Brain pericyte (primary cell): ENCODE data around the gene LAMA5.

Experiments
- DNase-seq: peaks from one replicate; pipeline ENCODE4 v3.0.0-alpha.2; 2012; ENCODE audit warnings: low read depth, low spot score

Gene LAMA5

DNA sequence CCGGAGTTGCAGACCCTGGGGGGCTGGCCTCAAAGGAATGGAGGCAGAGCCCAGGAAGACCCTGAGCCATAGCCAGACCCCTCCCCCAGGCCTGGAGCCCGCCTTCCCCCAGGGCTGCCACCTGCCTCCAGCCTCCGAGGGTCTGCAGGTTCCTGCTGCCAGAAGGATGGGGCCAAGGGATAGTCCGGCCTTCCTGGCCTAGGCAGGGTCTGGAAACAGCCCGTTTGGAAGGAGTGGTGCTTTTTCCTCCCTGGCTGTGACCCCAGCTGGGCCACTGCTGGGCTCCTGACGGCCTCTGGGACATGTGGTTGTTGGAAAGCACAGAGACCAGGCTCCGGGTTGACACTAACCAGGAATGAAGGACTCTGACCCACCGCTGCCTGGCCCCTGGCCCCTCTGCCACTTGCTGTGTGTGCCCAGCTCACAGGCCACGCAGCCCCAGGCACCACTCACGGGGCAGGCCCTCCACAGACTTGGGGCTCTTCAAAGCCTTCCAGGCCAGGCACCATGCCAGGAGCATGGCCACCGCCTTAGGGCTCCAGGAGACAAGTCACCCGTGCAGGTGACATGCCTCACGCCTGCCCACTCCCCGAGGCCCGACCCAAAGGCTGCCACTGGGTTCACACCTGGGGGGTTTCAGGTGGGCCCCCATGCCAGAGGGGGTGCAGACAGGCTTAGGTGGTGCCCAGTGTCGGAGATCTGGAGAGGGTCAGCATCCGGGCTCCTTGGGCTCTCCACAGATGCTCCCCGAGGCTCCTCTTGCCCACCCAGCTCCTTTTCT, 3.9 kb upstream of the LAMA5 start:
- DNase-seq, result no peak

DNA sequence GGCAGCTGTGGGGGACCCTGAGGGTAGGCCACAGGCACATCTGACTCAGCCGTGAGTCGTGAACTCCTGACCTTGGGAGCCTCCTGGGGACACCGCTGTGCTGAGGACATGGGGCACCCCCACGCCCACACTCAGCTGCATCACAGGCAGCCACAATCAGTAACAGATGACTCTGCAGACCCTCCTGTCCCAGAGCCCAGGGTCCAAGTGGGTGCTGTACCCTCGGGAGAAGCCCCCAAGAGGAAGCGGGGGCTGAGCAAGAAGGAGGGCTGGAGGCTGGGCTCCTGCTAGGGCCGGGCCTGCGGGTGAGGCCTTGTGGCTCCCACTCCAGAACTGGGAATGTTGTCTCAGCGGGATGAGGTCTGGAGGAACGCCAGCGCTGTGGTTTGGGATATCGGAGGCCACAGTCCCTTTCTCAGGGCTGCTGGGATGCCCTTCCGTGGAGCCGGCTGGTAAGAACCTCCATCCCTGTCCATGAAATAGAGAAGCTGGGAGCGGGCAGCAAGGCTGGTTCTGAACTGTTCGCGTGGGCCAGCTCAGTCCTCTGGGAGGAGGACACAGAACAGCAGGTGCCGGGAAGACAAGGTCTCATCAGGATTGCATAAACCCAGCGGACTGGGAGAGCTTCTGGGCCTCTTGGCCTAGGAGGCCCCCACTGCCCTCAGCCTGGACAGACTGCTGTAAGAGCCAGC, 3.1 kb upstream of the LAMA5 start:
- DNase-seq, result no peak

DNA sequence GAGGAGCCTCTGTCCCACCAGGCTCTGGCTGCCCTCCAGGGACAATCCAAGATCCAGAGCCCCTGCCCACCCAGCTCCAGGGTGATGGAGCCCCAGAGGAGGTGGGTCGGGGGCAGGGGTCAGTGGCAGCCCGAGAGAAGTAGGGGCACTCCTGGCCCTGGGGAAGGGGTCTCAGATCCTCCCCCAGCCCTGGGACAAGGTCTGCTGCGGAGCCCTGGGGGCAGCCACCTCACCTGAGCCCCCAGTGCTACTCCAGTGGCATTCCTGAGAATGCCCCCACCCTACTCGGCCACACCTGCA, 2.7 kb upstream of the LAMA5 start:
- DNase-seq, result no peak

DNA sequence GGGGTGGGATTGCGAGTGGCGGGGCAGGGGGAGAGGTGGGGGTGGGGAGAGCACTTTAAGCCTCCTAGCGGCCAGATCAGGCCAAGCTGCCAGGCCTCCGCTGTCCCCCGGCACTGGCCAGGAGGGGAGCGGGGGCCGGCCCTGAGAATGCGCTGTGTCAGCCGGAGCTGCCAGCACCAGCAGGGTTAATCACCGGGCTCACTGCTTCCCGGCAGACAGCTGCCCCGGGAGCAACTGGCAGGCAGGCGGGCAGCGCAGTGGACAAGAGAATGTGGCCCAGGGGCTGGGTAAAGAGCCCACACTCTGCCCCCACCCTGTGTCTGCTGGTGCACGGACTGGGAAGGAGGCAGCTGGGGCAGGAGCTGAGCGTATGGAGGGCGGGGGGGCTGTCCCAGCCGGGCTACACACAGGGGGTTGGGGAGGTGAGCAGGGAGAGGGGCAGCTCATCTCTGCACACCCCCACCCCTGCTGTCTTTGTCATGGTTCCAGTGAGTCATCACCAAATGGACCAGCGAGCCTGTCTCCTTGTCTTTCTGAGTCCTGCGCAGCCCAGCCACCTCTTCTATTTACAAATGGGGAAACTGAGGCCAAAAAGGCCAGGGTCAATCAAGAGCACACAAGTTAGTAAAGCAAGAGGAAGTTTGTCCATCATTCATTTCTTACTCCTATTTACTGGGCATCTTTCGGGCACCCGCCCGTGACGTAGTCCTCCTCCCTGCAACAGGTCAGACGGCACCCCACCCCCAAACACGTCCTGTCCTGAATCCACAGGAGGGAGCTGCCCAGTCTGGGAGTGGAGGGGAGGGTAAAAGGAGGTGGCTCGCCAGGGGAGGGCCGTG, 2.1 kb upstream of the LAMA5 start:
- DNase-seq, result no peak

DNA sequence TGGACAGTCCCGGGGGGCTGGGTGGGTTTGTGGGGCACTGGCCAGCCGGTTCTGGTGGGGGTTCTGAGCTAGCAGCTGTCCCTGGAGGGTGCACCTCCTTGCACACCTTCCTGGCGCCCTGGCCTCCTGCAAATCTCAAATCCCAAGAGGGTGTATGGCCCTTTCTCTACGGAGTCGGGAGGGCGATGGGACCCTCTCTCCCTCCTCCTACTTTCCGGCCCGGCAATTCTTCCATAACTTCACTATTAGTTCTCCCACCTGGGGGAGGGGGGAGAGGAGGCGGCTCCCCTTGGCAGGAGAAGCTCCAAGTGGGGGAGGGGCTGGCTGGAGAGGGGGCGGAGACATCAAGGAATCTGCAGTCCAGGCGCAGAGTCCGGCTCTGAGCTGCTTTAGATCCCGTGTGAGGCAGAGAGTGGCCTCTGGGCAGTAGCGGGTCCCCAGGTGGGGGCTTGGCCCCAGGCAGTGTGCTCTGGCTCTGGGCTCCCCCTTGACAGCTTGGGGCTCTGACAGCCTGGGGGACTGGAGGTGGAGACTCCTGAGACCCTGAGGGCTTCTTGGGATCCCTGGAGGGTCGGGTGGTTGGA, 1.4 kb upstream of the LAMA5 start:
- DNase-seq, result no peak

DNA sequence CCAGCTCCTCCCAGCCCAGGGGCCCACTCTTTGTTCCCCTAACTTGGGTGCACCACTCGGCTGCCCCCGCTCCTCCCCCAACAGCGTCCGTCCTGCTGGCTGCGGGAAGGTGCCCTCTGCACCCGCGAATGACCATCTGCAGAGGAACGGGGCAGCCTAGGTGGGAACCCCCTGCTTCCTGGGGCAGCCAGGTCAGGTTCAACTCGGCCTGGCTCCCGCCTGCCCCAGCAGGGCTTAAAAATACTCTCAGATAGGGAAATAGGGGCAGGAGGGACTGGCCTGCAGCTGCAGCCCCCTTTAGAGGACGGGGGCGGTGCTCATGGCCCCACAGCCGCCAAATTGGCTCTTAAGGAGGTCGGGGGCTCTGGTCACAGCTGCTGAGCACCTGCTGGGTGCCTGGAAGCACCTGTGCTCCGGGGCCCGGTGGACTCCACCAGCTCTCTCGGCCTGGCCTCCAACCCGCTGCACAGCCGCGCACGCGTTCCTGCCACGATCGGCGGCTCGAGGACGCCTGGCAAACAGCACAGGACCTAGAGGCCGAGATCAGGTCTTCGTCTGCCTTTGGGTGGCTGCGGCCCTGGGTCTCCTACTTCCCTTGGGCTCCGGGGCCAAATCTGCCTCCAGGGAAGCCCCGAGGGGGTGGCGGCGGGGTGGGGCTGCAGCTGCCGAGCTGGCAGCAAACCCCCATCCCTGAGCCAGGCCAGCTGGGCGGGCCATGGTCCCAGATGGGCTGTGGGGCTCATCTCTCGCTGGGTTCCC, 700 bp upstream of the LAMA5 start:
- no peak for DNase-seq

DNA sequence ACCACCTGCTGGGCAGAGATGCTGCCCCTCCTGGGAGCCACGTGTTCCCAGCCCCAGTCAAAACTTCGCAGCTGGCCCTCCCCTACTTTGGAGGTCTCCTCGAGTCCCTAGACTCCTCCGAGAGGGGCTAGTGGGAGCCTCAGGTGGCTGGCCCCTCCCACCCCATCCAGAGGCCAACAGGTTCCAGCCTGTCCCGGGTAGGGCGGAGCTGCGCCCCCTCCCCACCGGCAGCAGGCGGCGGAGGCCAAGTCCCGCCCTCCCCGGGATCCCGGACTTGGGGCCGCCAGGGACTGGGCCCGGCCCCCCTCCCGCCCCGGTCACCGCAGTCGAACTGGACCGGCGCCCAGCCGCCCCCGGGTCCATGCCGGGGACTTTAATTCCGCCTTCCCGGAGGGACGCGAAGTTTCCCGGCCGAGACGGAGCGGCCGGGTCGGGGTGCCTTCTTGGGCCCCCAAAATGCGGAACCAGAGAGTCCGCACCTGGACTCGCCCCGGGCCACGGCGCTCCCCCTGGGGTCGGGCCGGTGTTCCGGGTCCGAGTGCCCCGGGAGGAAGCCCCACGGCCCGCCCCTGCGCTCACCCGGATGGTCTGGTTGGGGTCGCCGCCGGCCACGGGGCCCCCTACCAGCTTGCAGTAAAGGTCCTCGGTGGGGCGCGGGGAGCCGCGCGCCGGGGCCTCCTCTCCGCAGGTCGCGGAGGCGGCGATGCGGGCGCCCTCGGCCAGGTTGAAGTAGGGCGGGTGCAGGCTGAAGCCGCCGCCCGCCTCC, 559 bp downstream of the LAMA5 start:
- DNase-seq, result no peak

DNA sequence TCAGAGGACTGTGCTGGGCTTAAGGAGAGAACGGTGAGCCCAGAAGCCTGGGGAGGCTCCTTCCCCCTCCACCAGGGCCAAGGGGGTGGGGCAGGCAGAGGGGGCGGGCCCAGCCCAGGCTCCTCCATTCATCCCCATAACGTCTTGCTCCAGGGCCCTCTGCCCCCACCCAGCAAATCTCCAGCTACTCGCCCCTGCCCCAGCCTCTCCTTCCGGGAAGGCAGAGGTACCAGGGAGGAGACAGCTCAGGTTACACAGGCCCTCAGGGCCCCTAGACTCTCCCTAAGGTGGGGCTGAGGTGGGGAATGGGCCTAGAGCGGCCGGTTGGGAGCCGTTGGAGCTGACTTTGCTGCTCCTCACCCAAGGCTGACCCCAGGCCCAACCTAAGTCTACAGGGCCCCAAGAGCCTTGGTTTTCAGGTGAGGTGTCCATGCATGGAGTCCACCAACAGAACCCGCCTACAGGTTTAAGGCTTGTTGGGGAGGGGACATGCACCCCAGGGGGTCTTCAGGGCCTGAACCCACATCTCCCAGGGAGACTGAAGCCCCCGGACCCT, 1.2 kb downstream of the LAMA5 start:
- no peak for DNase-seq

DNA sequence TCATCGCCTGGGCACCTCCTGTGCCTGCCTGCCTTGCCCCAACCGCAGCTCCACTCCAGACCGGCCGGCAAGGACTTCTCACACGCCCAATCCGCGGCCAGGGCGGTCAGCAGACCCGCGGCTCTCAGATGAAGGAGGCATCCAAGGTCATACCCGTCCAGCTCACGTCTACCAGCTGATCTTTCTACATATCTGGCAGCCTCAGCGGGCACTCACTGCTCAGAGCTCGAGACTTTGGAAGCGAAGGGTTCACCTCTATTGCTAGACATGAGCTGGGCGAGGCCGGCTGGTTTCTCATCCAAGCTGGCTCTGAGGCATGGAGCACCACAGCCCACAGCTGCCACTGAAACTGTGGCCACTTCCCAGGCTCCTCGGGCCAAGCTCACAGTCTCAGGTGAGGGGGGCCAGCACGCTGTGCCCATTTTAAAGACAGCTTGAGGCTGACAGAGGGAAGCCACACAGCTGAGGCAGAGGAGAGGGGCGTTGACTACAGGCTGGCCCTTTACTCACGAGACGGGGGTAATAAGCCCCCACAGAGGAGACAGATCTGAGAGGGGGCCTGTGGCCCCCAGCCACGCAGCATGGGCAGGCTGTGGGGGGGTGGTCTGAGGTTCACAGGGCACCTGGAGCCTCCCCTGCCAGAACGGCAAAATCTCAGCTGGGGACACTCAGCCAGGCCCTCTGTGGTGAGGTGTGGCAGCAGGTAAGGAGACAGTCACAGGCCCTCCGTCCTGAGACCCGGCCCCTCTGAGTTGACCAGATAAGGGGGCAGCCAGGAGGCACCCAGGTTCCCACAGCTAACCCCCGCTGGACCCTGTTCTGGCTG, 2.0 kb downstream of the LAMA5 start:
- DNase-seq, result no peak

DNA sequence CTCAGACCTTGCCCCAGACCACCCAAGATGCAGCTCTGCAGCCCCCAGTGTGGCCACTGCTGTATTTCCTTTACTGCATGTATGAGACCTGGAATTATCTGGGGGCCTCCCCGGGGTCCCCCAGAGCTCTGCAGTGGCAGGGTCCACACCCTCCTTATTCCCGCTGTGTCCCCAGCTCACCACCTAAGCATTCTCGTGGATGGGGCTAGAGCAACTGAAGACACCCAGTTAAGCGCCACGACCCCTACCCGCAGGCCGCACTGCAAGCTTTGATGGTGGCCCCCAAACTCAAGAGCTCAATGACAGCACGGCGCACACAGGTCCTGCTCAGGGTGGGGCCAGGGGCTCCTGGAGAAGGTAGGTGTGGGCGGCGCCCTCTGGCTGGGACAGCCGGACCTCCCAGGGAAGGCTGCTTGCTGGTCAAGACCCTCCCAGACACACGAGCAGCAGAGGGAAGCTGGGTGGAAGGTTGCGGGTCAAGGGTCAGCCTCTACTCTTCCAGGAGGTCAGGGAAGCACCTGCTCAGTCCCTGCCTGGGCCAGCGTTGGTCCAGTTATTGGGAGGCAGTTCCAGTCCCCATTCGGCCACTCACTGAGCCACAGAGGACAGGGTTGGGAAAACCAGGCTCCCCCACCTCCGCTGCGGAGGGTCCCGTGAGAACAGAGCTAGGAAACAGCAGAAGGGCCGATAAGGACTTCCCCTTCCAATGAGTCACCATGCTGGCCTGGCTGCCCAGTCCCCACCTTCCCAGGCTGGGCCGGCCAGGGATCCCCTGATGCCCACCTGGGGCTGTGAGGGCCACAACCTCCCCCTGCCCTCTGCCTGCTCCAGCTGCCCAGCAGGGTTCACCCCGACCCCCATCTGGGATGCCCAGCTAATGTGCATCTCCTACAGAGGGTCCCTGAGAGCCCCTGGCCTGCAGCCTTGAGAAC, 2.9 kb downstream of the LAMA5 start:
- no peak for DNase-seq

DNA sequence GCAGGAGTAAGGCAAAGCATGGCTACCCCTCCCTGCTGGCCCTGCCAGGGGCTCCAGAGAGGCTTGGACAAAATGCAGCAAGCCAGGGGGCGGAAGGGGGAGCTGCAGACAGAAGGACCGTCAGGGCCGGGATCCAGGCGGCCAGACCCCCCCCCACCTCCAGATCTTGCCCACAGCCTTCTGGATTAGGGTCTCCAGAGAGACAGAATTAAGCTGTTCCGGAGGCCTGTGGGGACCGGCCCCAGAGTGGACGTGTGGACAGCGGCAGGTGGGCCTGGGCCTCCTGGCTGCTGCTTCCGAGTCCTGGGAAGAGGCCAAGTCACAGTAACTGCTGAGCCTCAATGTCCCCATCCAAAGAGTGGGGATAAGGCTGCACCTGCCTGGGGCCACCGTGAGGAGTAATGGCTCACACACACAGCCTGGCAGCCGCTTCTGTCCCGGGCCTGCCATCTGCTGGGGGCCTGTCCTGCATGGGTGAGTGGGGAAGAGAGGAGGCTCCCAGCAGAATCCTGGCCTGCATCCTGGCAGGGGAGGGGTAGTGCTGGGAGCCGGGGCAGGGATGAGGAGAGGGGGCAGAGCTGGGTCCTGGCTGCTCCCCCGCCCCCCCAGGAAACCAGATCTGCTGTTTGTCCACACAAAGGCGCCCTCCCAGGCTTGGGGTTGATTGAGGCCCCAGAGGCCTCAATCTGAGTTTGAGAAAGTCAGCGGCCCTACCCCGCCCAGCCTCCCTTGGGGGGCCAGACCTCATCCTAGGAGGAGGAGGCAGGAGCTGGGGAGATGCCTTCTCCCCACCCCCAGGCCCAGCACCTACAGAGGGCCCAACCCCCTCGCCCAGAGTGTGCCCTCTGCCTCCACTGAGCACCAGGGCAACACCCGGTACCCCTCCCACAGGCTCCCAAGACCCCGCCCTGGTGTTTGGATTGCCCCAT, 3.9 kb downstream of the LAMA5 start:
- DNase-seq, result no peak

DNA sequence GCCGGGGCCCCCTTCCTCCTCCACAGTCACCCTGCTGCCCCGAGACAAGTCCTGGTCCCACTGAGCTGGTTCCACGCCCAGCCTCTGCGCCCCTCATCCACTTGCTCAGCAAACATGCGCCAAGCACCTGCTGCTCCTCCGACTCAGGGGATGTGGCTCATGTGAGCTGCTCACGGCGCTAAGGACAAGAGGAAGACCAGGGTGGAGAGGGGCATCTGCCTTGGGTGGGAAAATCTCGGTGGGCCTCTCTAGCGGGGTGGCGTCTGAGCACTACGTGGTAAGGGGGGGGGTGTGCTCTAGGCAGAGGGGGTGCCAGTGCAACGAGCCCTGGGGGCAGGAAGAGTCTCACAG, 4.5 kb downstream of the LAMA5 start:
- no peak for DNase-seq

DNA sequence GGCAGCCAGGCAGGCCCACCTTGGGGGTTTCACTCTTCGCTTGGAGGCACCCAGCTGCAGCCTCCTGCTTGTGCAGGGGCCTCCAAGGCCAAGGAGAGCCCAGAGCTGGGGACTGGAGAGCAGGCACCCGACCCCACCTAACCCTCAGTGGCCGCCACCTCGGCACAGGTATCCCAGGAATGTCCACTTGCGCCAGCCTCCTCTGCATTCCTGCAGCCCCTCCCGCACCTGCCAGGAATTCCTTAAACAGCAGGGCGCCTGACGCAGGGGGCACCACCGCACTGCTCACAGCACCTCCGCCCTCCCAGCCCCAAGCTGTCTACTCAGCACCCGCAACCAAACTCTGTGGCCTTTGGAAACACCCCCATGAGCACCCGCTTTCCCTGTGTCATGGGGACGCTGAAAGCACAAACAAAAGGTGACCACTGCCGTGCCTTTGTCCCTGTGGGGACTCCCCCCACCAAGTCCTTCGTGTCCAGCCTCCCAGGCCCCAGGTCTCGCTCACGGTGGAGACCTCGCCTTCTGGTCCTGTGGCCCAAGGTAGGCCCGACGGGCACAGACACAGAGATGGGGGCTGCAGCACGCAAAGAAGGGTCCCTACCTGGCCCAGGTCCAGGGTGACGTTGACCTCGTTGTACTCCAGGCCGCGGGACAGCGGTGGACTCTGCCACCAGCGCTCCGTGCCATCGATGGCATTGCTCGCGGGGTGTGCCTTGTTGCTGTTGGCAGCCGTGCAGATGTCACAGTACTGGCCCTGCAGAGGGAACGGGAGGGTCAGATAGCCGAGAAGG, 5.1 kb downstream of the LAMA5 start:
- DNase-seq, result no peak

DNA sequence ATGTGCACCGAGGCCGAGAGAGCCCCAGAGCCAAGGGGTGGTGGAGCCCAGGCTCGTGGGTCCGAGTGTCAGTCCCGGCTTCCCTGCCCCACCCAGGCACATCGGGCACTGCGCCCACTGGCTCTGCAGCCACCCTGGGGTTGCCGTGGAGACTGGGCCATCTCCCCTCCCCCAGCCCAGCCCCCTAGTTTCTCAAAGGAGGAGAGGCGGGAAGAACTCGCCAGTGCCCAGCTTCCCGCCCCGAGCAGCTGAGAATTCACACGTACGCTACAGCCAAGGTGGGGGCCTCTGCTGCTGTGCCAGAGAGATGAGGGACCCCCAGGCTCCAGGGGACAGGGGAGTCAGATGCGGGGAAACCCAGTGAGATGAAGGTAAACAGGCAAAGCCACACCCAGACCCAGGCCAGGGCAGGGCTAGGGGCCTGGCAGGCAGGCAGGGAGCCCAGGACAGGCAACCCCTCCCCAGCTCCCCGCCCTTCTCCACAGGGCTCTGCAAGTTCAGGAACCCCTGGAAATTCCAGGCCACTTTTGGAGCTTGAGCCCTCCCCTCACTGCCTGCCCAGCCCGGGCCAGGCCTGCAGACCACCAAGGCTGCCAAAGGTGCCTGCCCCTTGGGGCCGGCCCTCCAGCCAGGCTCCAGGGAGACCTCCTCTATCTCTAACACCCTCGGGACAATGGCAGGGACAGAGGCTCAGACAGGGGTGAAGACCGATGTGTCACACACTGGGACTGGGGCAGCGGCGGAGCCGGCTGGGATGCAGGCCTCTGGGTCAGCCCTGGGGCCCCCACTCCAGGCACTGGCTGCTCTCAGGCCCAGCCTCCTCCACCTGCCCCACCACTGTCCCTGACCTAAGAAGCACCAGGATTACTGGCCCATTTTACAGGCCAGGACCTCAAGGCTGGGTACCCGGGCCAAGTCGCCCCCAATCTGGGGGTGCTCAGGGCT, 6.0 kb downstream of the LAMA5 start:
- no peak for DNase-seq

DNA sequence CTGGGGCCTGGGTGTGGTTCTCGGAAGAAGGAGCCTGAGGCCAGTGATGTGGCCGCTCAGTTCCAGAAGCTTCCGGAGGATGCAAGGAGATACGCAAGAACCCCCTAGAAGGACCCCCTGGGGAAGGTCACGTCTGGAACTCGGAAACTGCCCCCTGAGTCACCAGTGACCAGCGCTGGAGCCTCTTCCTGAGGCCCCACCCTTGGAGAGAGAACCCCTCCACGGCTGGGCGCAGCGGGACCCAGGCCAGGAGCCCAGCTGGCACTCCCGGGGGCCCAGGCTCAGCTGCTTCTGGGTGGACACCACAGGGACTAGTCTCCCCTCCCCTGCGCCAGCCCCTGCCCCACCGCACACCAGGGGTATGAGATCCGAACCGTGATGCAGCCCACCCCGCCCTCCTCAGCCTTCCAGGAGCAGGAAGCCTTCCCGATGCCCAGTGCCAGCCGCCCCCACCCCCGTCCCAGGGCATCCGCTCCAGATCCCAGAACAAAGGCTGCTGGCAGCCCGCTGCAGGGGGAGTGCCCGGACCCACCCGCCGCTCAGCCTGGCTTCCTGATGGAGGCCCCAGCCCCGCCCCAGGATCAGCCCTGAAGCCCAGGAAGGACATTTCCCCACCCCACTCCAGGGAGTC, 7.5 kb downstream of the LAMA5 start:
- no peak for DNase-seq
